HepG2 (cell line): Measurements from ENCODE around the gene SERPINB6. TPM values are rescaled to one million over a fixed set of nuclear protein-coding genes. Genes with fewer than 3 reads are reported as not detected.
A peak's percentile ranks its signal among the peaks of the same experiment; 100 is the strongest.

ENCODE experiments used
- ATAC-seq: fragments of 200-7000 bp; cut with Tn5 transposase; 3 replicates; pipeline ENCODE4 v1.9.1; 2020; ENCODE audit warnings: mild to moderate bottlenecking, moderate library complexity
- BruUV-seq: library from RNA; stranded (reverse); fragments of 400-500 nt; replicated peaks from 2 replicates; lab custom pipeline; 2021; lab: Mats Ljungman, UMichigan
- CTCF ChIA-PET: fragments of 300-600 bp; formaldehyde crosslinking; extraction: SDS; loops from one replicate; lab custom pipeline; 2021; ENCODE audit warnings: low total read pairs, inconsistent platforms, low intra/inter-chr PET ratio; lab: Yijun Ruan, JAX
- POLR2A ChIA-PET: fragments of 350-600 bp; sonication (Branson Sonifier 250); formaldehyde crosslinking; loops from one replicate; lab custom pipeline; 2020; ENCODE audit warnings: antibody characterized with exemption, inconsistent platforms; lab: Yijun Ruan, JAX
- DNase-seq: peaks from one replicate; pipeline ENCODE4 v3.0.0-alpha.2; 2015; ENCODE audit warnings: low spot score
- FAIRE-seq: peaks from 3 replicates; lab custom pipeline; 2011; peaks lifted over from hg19 to GRCh38; lab: Jason Lieb, UNC
- H2AFZ ChIP-seq: one replicate; pipeline ENCODE4 v1.6.1; 2011; ENCODE audit warnings: low read length, inconsistent platforms
- H3K27ac ChIP-seq: fragments of 300-600 bp; 3 replicates; pipeline ENCODE4 v1.8.0; 2011; ENCODE audit warnings: mixed run types, mild to moderate bottlenecking, mixed read lengths, low read length, inconsistent platforms; ENCODE audit not compliant: insufficient read depth; ENCODE audit errors: extremely low read length
- H3K27me3 ChIP-seq, 2 experiments: fragments of 200-600 bp in 1 of 2; 2 replicates in 1 of 2; 3 replicates in 1 of 2; pipeline versions ENCODE4 v1.6.0 to v1.8.0; 2011; ENCODE audit warnings: low read length in 2 of 2, mild to moderate bottlenecking in 2 of 2, moderate library complexity in 2 of 2, inconsistent platforms in 1 of 2; ENCODE audit not compliant: insufficient read depth in 2 of 2, control insufficient read depth in 1 of 2
- H3K36me3 ChIP-seq, 2 experiments: fragments of 200-600 bp in 1 of 2; replicated peaks in 1 of 2; 2 replicates in 1 of 2; 3 replicates in 1 of 2; pipeline versions ENCODE4 v1.5.1 to v1.8.0; 2011; ENCODE audit warnings: low read length in 2 of 2, inconsistent platforms in 1 of 2; ENCODE audit not compliant: insufficient read depth in 2 of 2, control insufficient read depth in 1 of 2
- H3K4me1 ChIP-seq: 2 replicates; pipeline ENCODE4 v1.5.1; 2012; ENCODE audit warnings: low read length, inconsistent platforms; ENCODE audit not compliant: insufficient read depth
- H3K4me2 ChIP-seq: 2 replicates; pipeline ENCODE4 v1.6.0; 2011; ENCODE audit warnings: low read depth, low read length, inconsistent platforms
- H3K4me3 ChIP-seq, 3 experiments: fragments of 200-600 bp in 1 of 3; sonication (generic), shearing (Covaris generic) in 1 of 3; replicated peaks in 1 of 3; 2 replicates each; pipeline ENCODE4 v1.5.1; 2011 to 2016; ENCODE audit warnings: low read length in 3 of 3, inconsistent platforms in 2 of 3, low read depth in 2 of 3, mild to moderate bottlenecking in 2 of 3, control low read depth in 1 of 3, mixed read lengths in 1 of 3; ENCODE audit not compliant: insufficient read depth in 1 of 3
- H3K79me2 ChIP-seq: one replicate; pipeline ENCODE4 v1.6.1; 2011; ENCODE audit warnings: low read length, inconsistent platforms; ENCODE audit not compliant: insufficient read depth
- H3K9ac ChIP-seq: 2 replicates; pipeline ENCODE4 v1.6.0; 2011; ENCODE audit warnings: mild to moderate bottlenecking, low read depth, low read length, inconsistent platforms; ENCODE audit not compliant: insufficient read depth
- H3K9me3 ChIP-seq: 2 replicates; pipeline ENCODE4 v1.5.1; 2012; ENCODE audit warnings: mild to moderate bottlenecking, low read length
- H4K20me1 ChIP-seq: 2 replicates; pipeline ENCODE4 v1.6.0; 2011; ENCODE audit warnings: inconsistent platforms, mild to moderate bottlenecking, low read length, moderate library complexity; ENCODE audit not compliant: insufficient read depth
- IKZF4 ChIP-seq: sonication (generic); formaldehyde crosslinking; IDR thresholded peaks from 2 replicates; pipeline ENCODE4 v1.5.1; 2020; ENCODE audit warnings: borderline replicate concordance, mild to moderate bottlenecking, low read depth, missing genetic modification reagents; ENCODE audit errors: not compliant biosample characterization
- JARID2 ChIP-seq: sonication (generic); formaldehyde crosslinking; IDR thresholded peaks from 2 replicates; pipeline ENCODE4 v1.8.1; 2023; ENCODE audit warnings: missing genetic modification reagents, inconsistent platforms; ENCODE audit not compliant: insufficient replicate concordance
- KMT2B ChIP-seq: IDR thresholded peaks from 2 replicates; pipeline ENCODE4 v1.6.1; 2016; ENCODE audit warnings: missing genetic modification reagents, missing compliant biosample characterization
- SMAD1 ChIP-seq: sonication (generic); formaldehyde crosslinking; IDR thresholded peaks from 2 replicates; pipeline ENCODE4 v1.4.0; 2020; ENCODE audit warnings: missing genetic modification reagents, low read depth, mild to moderate bottlenecking, borderline replicate concordance
- SMAD3 ChIP-seq: sonication (generic); formaldehyde crosslinking; IDR thresholded peaks from 2 replicates; pipeline ENCODE4 v1.4.0; 2020; ENCODE audit warnings: missing genetic modification reagents
- TGIF2 ChIP-seq: IDR thresholded peaks from 2 replicates; pipeline ENCODE4 v1.6.1; 2016; ENCODE audit warnings: control low read depth, missing compliant biosample characterization
- ZBTB26 ChIP-seq: IDR thresholded peaks from 2 replicates; pipeline ENCODE4 v1.6.1; 2016; ENCODE audit warnings: missing compliant biosample characterization, missing genetic modification reagents, borderline replicate concordance
- ZFP62 ChIP-seq: sonication (generic); formaldehyde crosslinking; IDR thresholded peaks from 2 replicates; pipeline ENCODE4 v1.4.0; 2020; ENCODE audit warnings: missing genetic modification reagents
- ZNF260 ChIP-seq: sonication (generic); formaldehyde crosslinking; IDR thresholded peaks from 2 replicates; pipeline ENCODE4 v1.4.0; 2020; ENCODE audit warnings: missing genetic modification reagents, low read depth, mild to moderate bottlenecking, borderline replicate concordance
- ZNF512 ChIP-seq: sonication (generic); formaldehyde crosslinking; IDR thresholded peaks from 2 replicates; pipeline ENCODE4 v1.4.0; 2020; ENCODE audit warnings: mild to moderate bottlenecking, missing genetic modification reagents
- ZNF562 ChIP-seq: sonication (generic); formaldehyde crosslinking; IDR thresholded peaks from 2 replicates; pipeline ENCODE4 v1.8.0; 2022; ENCODE audit warnings: missing genetic modification reagents, borderline replicate concordance
- ZNF607 ChIP-seq: sonication (generic); formaldehyde crosslinking; IDR thresholded peaks from 2 replicates; pipeline ENCODE4 v1.5.1; 2020; ENCODE audit warnings: missing genetic modification reagents, mild to moderate bottlenecking, borderline replicate concordance
- ZNF766 ChIP-seq: sonication (generic); formaldehyde crosslinking; IDR thresholded peaks from 2 replicates; pipeline ENCODE4 v1.5.0; 2020; ENCODE audit warnings: missing genetic modification reagents, borderline replicate concordance
- ZNF850 ChIP-seq: sonication (generic); formaldehyde crosslinking; conservative IDR thresholded peaks from 2 replicates; pipeline ENCODE4 v1.9.0; 2021; ENCODE audit warnings: mild to moderate bottlenecking, missing genetic modification reagents
- WGBS: methylation state at CpG from one replicate; pipeline ENCODE4 v1.1.6; 2017; ENCODE audit warnings: low lambda C conversion rate; 5-methylcytosine and 5-hydroxymethylcytosine counted together
- in situ Hi-C: cut with HindIII; loops from 2 replicates; pipeline ENCODE4 v1.10.0; 2017; ENCODE audit warnings: low pct_unique_long_range_greater_than_20kb; ENCODE audit not compliant: extremely low pct_ligation_motif_present
- intact Hi-C: fragments of 100-400 bp; cut with micrococcal nuclease; formaldehyde crosslinking; loops from one replicate; pipeline ENCODE4 v1.10.0; 2022; ENCODE audit not compliant: unreplicated experiment
- polyA plus RNA-seq, 8 experiments: library from polyadenylated mRNA; depleted of rRNA in 3 of 8; stranded (reverse) in 7 of 8; unstranded in 1 of 8; fragments of >200 nt; fragmentation: Illumina TruSeq in 4 of 8; extraction: Trizol in 4 of 8; gene quantifications; 2 replicates each; pipeline versions ENCODE4 v1.2.1 to v1.2.3, GENCODE V29; 2011 to 2016; ENCODE audit warnings: low read depth in 4 of 8, missing spikeins in 1 of 8, mixed read lengths in 1 of 8; ENCODE audit not compliant: insufficient read depth in 1 of 8
- total RNA-seq, 5 experiments: library from RNA; depleted of rRNA; stranded (reverse); fragments of >200 nt; fragmentation: Illumina TruSeq; extraction: Trizol; gene quantifications; 2 replicates each; pipeline ENCODE4 v1.2.3, GENCODE V29; 2016; ENCODE audit warnings: low read depth in 1 of 5

The SERPINB6 gene
- total and polyA plus RNA-seq, 2 of the 13 experiments (the other 11 are each of a cell fraction or from before 2014, with no cell fraction given), result 38.2 to 61.3 TPM

GRCh38 chr6:2915150-2915549, 56.2 kb downstream of the SERPINB6 start (continued):
- TF ChIP-seq ZNF512 (CRISPR knock-in tag) (no peak), ZNF766 (CRISPR knock-in tag) (no peak)
- TF ChIP-seq, all 625 proteins: peak for 0

GRCh38 chr6:2914318-2914660, 57.1 kb downstream of the SERPINB6 start:
- WGBS, result 44% methylated on average over 4 of the region's 7 CpGs
- no peak overlapping the region for H3K4me3 ChIP-seq
- intact Hi-C loops, result no loop called here
- CTCF ChIA-PET, result interaction anchor here (3.7 kb wide), 1 partner anchor 68 kb away, joined by 39 read pairs; no protein-coding TSS in a partner anchor
- ATAC-seq (peak; percentile 15; the same call in 1 of the 3 replicates), DNase-seq (no peak), FAIRE-seq (no peak)
- H3K9me3 ChIP-seq, result no peaks in the 10 kb centered on the region
- no peak overlapping the region for H3K9ac ChIP-seq
- no peaks in the 10 kb centered on the region for H4K20me1 ChIP-seq
- H3K4me2 ChIP-seq, result no peak overlapping the region
- BruUV-seq, result no TSS peak
- no peak overlapping the region for H2AFZ ChIP-seq
- no peaks in the 10 kb centered on the region for H3K36me3 ChIP-seq
- peaks cover 25% of the 10 kb centered on the region for H3K4me1 ChIP-seq
- in situ Hi-C loops, result loop anchor here (5.0 kb wide), 2 partner anchors 72 to 122 kb away; partner anchors contain the start of gene SERPINB1
- H3K79me2 ChIP-seq, result no peaks in the 10 kb centered on the region
- H3K27ac ChIP-seq, result no peak overlapping the region
- POLR2A ChIA-PET, result interaction anchor here (1.0 to 1.6 kb wide), 3 partner anchors 11 to 73 kb away, joined by 3 to 7 read pairs (median 6); partner anchors contain the start of genes SERPINB1 and SERPINB9
- TF ChIP-seq TGIF2 (CRISPR knock-in tag) (no peak), ZNF607 (CRISPR knock-in tag) (no peak), ZFP62 (no peak), ZBTB26 (no peak), ZNF562 (no peak), ZNF850 (CRISPR knock-in tag) (no peak), SMAD1 (CRISPR knock-in tag) (no peak), IKZF4 (CRISPR knock-in tag) (no peak), JARID2 (no peak), ZNF260 (CRISPR knock-in tag) (no peak), KMT2B (CRISPR knock-in tag) (no peak), SMAD3 (no peak)
- peaks cover 0 to 34% of the 10 kb centered on the region in 2 experiments; a peak in 4 of 5 replicates for H3K27me3 ChIP-seq
